Measurements from ENCODE around the gene KRTAP24-1. TPM values are rescaled to one million over a fixed set of nuclear protein-coding genes. Genes with fewer than 3 reads are reported as not detected.

The KRTAP24-1 gene
- total and polyA plus RNA-seq, 8 donors: not detected

DNA sequence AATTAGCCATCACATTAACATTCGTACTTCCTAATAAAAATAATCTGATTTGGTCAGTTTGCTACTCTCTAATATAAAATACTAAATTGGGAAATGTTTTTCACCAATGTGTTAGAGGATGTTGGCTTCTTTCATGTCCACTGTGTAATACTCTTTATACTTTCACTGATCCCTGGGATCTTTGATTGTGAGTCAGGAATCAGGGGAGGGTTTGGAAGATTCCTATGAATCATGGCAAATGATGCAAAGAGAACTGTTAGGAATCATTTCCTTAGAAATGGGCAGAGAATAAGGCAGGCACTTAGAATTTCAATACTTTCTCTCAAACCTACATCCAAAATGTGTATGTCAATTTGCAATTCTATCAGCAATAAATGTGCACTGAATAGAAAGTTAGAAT, 31.0 kb downstream of the KRTAP24-1 start:
- no peak for ATAC-seq
- TF ChIP-seq, protein P1, sequence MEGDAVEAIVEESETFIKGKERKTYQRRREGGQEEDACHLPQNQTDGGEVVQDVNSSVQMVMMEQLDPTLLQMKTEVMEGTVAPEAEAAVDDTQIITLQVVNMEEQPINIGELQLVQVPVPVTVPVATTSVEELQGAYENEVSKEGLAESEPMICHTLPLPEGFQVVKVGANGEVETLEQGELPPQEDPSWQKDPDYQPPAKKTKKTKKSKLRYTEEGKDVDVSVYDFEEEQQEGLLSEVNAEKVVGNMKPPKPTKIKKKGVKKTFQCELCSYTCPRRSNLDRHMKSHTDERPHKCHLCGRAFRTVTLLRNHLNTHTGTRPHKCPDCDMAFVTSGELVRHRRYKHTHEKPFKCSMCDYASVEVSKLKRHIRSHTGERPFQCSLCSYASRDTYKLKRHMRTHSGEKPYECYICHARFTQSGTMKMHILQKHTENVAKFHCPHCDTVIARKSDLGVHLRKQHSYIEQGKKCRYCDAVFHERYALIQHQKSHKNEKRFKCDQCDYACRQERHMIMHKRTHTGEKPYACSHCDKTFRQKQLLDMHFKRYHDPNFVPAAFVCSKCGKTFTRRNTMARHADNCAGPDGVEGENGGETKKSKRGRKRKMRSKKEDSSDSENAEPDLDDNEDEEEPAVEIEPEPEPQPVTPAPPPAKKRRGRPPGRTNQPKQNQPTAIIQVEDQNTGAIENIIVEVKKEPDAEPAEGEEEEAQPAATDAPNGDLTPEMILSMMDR (IDR thresholded peaks at IDR 0.05): no peak
- no peak overlapping the region for H3K4me3 ChIP-seq
- no peak for DNase-seq
- no peaks in the 10 kb centered on the region for H3K4me1 ChIP-seq
- no peaks in the 10 kb centered on the region for H3K9me3 ChIP-seq
- H3K27me3 ChIP-seq: no peaks in the 10 kb centered on the region
- intact Hi-C loops (cut with DNase I): no loop called here
- H3K27ac ChIP-seq: no peak overlapping the region
- no peaks in the 10 kb centered on the region for H3K36me3 ChIP-seq

DNA sequence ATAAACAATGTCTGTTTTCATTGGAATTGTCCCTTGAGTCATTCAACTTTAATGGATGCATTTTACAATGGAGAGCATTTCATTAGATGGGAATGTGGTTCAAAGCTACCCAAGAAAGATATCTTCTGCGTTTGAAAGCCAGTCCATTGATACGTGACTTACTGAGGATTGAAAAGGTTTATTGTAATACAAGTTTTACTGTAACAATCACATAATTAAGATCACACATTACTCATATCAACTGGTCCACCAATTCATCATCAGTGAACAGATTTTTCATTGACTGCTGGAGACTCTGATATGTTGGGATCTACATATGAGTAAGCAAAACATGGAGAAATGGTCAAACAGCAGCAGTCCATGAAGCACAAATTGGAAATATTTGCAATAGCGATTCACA, 32.8 kb downstream of the KRTAP24-1 start:
- H3K9me3 ChIP-seq: no peaks in the 10 kb centered on the region
- H3K4me1 ChIP-seq: no peaks in the 10 kb centered on the region
- no peak overlapping the region for H3K4me3 ChIP-seq
- DNase-seq (no peak), ATAC-seq (no peak)
- TF ChIP-seq, protein P1 (IDR thresholded peaks at IDR 0.05): no peak
- no peaks in the 10 kb centered on the region for H3K36me3 ChIP-seq
- intact Hi-C loops (cut with DNase I): no loop called here
- no peaks in the 10 kb centered on the region for H3K27me3 ChIP-seq
- H3K27ac ChIP-seq: no peak overlapping the region

DNA sequence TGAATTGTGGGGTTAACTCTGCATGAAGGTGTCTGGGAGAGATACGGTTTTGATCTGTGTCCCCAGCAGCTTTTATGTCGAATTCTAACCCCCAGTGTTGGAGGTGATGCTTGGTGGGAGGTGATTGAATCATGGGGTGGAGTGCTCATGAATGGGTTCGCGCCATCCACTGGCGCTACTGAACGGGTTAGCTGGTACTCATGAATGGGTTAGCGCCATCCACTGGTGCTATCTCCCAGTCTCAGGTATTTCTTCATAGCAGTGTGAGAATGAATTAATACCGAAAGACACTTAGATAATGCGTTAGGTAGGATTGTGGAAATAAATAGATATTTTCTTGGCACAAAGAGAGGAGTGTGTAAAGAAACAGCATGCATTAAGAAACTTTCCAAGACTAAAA, 33.9 kb downstream of the KRTAP24-1 start:
- DNase-seq: no peak
- Histone ChIP-seq H3K4me1 (no peaks in the 10 kb centered on the region), H3K4me3 (no peak overlapping the region), H3K36me3 (no peaks in the 10 kb centered on the region), H3K27ac (no peak overlapping the region), H3K27me3 (no peaks in the 10 kb centered on the region), H3K9me3 (no peaks in the 10 kb centered on the region)
- no peak for ATAC-seq
- TF ChIP-seq, protein P1 (IDR thresholded peaks at IDR 0.05): no peak
- intact Hi-C loops (cut with DNase I): no loop called here

- no peak overlapping the region for H3K4me3 ChIP-seq
- H3K36me3 ChIP-seq: no peaks in the 10 kb centered on the region
- TF ChIP-seq, protein P1 (IDR thresholded peaks at IDR 0.05): no peak
- H3K27me3 ChIP-seq: no peaks in the 10 kb centered on the region
- H3K4me1 ChIP-seq: no peaks in the 10 kb centered on the region
- H3K9me3 ChIP-seq: no peaks in the 10 kb centered on the region
- DNase-seq (no peak), ATAC-seq (no peak)
- intact Hi-C loops (cut with DNase I): no loop called here
- H3K27ac ChIP-seq: no peak overlapping the region
Measured at GRCh38 chr21:30245061-30245460, 37.7 kb downstream of the KRTAP24-1 start.

GRCh38 chr21:30243691-30244090, 39.1 kb downstream of the KRTAP24-1 start:
- TF ChIP-seq, protein P1 (IDR thresholded peaks at IDR 0.05): no peak
- Histone ChIP-seq H3K27ac (no peak overlapping the region), H3K4me3 (no peak overlapping the region), H3K36me3 (no peaks in the 10 kb centered on the region), H3K9me3 (no peaks in the 10 kb centered on the region), H3K27me3 (no peaks in the 10 kb centered on the region), H3K4me1 (no peaks in the 10 kb centered on the region)
- ATAC-seq: no peak
- intact Hi-C loops (cut with DNase I): no loop called here
- no peak for DNase-seq
